Osteocyte (in vitro differentiated cells): ENCODE measurements around the gene OSBPL2. TPM values are rescaled to one million over a fixed set of nuclear protein-coding genes. Genes with fewer than 3 reads are reported as not detected.

Experiments used
- DNase-seq: peaks from one replicate; pipeline ENCODE4 v3.0.0; 2021; ENCODE audit warnings: mixed read lengths; ENCODE audit not compliant: unreplicated experiment; ENCODE audit errors: extremely low spot score
- H3K27ac Mint-ChIP-seq: one replicate; pipeline ENCODE4 v1.8.0; 2021; ENCODE audit warnings: mild to moderate bottlenecking, mixed read lengths; ENCODE audit not compliant: unreplicated experiment
- H3K27me3 Mint-ChIP-seq: one replicate; pipeline ENCODE4 v1.8.0; 2021; ENCODE audit warnings: mixed read lengths; ENCODE audit not compliant: unreplicated experiment
- H3K36me3 Mint-ChIP-seq: one replicate; pipeline ENCODE4 v1.8.0; 2021; ENCODE audit warnings: mixed read lengths; ENCODE audit not compliant: unreplicated experiment
- H3K4me1 Mint-ChIP-seq: one replicate; pipeline ENCODE4 v1.8.0; 2021; ENCODE audit warnings: mixed read lengths; ENCODE audit not compliant: unreplicated experiment
- H3K4me3 Mint-ChIP-seq: one replicate; pipeline ENCODE4 v1.8.0; 2021; ENCODE audit warnings: mild to moderate bottlenecking, moderate library complexity, mixed read lengths; ENCODE audit not compliant: unreplicated experiment
- H3K9me3 Mint-ChIP-seq: one replicate; pipeline ENCODE4 v1.8.0; 2021; ENCODE audit warnings: mixed read lengths; ENCODE audit not compliant: unreplicated experiment
- total RNA-seq: library from RNA; stranded (reverse); gene quantifications from 2 replicates; pipeline ENCODE4 v1.2.1, GENCODE V29; 2021
- TF ChIP-seq, protein P1 (sequence below): fragments of 200-600 bp; sonication (generic); IDR thresholded peaks from 2 replicates; pipeline ENCODE4 v1.5.0; 2021; ENCODE audit warnings: antibody characterized with exemption, mild to moderate bottlenecking, moderate library complexity

Gene OSBPL2
- total RNA-seq, 1 donor from 2014 or later: 46.3 TPM

DNA sequence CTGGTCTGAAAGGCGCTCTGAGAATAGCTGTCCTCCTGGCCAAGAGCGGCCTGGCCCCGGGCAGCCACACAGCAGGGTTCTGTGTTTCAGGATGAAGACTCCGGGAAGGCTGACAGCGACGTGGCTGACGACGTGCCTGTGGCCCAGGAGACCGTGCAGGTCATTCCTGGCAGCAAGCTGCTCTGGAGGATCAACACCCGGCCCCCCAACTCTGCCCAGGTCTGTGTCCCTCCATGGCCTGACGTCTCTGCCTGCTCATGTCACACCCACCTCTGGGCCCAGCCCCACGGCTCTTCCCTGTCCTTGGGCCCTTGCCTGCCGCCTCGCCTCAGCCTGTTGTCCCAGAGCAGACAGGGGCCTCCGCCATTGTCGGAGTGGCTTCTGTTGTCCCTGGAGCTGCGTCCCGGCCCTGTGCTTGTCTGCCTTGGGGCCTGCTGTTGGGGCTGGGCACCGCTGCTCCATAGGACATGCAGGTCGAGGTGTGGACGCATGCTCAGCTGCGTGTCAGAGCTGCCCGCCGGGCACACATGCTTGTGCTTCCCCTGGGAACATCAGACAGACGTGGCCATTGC is 48.3 kb downstream of the OSBPL2 start:
- Mint-ChIP-seq H3K9me3 (no peaks in the 10 kb centered on the region), H3K4me3 (no peak overlapping the region), H3K27me3 (no peaks in the 10 kb centered on the region), H3K27ac (no peak overlapping the region), H3K36me3 (peaks cover 29% of the 10 kb centered on the region), H3K4me1 (no peaks in the 10 kb centered on the region)
- DNase-seq: no peak
- TF ChIP-seq, protein P1, sequence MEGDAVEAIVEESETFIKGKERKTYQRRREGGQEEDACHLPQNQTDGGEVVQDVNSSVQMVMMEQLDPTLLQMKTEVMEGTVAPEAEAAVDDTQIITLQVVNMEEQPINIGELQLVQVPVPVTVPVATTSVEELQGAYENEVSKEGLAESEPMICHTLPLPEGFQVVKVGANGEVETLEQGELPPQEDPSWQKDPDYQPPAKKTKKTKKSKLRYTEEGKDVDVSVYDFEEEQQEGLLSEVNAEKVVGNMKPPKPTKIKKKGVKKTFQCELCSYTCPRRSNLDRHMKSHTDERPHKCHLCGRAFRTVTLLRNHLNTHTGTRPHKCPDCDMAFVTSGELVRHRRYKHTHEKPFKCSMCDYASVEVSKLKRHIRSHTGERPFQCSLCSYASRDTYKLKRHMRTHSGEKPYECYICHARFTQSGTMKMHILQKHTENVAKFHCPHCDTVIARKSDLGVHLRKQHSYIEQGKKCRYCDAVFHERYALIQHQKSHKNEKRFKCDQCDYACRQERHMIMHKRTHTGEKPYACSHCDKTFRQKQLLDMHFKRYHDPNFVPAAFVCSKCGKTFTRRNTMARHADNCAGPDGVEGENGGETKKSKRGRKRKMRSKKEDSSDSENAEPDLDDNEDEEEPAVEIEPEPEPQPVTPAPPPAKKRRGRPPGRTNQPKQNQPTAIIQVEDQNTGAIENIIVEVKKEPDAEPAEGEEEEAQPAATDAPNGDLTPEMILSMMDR: no peak

DNA sequence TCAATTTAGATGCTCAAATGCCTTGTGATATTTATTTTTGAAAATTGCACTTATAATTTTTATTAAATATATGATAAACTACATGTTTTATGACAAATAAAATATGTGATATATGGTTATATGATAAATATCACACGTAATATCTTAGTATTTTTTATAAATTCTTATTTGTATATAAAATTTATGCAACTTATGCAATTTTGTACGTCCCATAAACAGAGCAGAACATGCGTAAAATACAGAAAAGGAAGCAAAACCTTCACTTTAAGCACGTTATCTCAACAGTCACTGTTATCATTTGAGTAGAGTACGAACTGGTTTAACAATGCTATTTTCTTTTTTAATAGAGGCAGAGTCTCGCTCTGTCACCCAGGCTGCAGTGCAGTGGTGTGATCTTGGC is 48.8 kb downstream of the OSBPL2 start:
- H3K9me3 Mint-ChIP-seq: no peaks in the 10 kb centered on the region
- H3K27ac Mint-ChIP-seq: no peak overlapping the region
- DNase-seq: no peak
- H3K4me3 Mint-ChIP-seq: no peak overlapping the region
- TF ChIP-seq, protein P1: no peak
- H3K36me3 Mint-ChIP-seq: peaks cover 27% of the 10 kb centered on the region
- no peaks in the 10 kb centered on the region for H3K27me3 Mint-ChIP-seq
- no peaks in the 10 kb centered on the region for H3K4me1 Mint-ChIP-seq

DNA sequence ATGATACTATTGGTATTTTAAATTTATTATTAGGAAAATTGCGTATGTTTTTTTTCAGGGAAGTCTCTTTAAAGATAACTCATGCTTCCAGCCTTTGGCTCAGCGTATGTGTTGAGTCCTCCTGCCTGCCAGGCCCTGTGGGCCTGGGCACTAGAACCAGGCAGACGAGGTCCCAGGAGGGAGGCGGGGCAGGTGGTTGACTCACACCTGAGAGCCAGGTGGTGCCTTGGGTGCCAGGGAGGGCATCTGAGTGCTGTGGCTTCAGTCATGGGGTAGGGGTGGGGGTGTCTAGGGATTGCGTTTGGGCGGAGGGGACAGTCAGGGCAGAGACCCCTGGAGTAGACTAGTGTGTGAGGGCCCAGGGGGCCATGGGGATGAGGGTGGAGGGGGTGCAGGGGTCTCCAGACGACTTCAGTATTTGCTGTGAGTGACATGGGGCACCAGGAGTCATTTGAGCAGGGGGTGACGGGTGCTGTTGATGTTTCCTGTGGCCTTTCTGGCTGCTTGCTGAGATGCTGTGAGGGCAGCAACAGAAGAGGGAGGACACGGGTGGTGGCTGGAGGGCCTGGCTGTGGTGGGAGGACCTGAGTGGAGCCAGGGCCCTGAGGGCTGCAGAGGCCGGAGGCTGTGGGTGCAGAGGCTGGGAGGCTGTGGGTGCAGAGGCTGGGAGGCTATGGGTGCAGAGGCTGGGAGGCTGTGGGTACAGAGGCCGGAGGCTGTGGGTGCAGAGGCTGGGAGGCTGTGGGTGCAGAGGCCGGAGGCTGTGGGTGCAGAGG is 49.6 kb downstream of the OSBPL2 start:
- H3K27me3 Mint-ChIP-seq: no peaks in the 10 kb centered on the region
- no peak for DNase-seq
- H3K9me3 Mint-ChIP-seq: no peaks in the 10 kb centered on the region
- no peak overlapping the region for H3K4me3 Mint-ChIP-seq
- peaks cover 29% of the 10 kb centered on the region for H3K36me3 Mint-ChIP-seq
- TF ChIP-seq, protein P1: no peak
- H3K27ac Mint-ChIP-seq: no peak overlapping the region
- no peaks in the 10 kb centered on the region for H3K4me1 Mint-ChIP-seq

DNA sequence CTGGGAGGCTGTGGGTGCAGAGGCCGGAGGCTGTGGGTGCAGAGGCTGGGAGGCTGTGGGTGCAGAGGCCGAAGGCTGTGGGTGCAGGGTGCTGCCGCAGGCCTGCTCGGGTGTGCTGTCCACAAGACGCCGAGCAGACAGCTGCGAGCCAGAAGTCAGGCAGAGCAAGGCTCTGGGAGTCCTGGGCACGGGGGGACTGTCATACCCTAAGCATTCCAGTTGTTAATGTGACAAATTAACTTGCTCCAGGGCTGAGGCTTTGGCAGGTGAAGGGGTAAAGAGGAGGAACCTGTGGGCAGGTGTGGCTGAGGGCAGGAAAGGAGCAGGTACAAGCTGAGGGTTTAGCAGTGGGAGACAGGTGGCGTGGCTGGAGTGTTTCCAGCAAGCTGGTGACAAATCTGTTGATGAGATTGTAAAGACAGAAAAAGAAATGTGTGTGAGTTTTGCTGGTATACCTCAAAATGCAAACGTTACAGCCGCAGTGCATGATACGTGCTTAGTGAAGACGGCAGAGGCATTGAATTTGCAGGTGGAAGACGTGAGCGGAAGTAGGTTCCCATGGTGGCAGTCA is 50.3 kb downstream of the OSBPL2 start:
- TF ChIP-seq, protein P1: no peak
- no peaks in the 10 kb centered on the region for H3K27me3 Mint-ChIP-seq
- H3K4me3 Mint-ChIP-seq: no peak overlapping the region
- H3K36me3 Mint-ChIP-seq: peaks cover 31% of the 10 kb centered on the region
- no peak overlapping the region for H3K27ac Mint-ChIP-seq
- no peak for DNase-seq
- H3K9me3 Mint-ChIP-seq: no peaks in the 10 kb centered on the region
- no peaks in the 10 kb centered on the region for H3K4me1 Mint-ChIP-seq

DNA sequence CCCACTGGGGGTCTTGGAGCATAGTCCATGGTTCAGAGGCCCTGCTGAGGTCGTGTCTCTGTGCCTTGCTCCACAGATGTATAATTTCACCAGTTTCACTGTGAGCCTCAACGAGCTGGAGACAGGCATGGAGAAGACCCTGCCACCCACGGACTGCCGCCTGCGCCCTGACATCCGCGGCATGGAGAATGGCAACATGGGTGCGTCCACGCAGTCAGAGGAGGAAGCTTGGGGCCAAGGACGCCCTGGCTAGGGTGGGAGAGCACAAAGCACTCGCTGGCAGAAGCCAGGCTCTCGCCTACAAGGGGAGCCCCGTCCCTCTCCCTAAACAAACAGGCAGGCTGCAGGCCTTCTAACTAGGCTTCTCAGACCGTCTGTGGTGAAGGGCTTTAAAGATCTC is 50.8 kb downstream of the OSBPL2 start:
- Mint-ChIP-seq H3K4me1 (no peaks in the 10 kb centered on the region), H3K36me3 (peaks cover 30% of the 10 kb centered on the region), H3K27ac (no peak overlapping the region), H3K9me3 (no peaks in the 10 kb centered on the region), H3K4me3 (no peak overlapping the region), H3K27me3 (no peaks in the 10 kb centered on the region)
- TF ChIP-seq, protein P1: no peak
- DNase-seq: no peak
